Activated CD4-positive, alpha-beta T cell treated with anti-CD3 and anti-CD28 coated beads for 24 hours (primary cell): ENCODE data around the gene UGT1A9.

Source experiments
- DNase-seq, 2 donors: peaks; one replicate each; pipeline ENCODE4 v3.0.0-alpha.2; 2020; ENCODE audit warnings: low read depth in 2 of 2

The UGT1A9 gene

GRCh38 chr2:233796254-233796653 lies 124.6 kb downstream of the UGT1A9 start:
- no peak for DNase-seq

GRCh38 chr2:233798335-233799086 lies 126.8 kb downstream of the UGT1A9 start:
- DNase-seq: no peak

- DNase-seq: no peak
Measured at GRCh38 chr2:233799087-233799665, 127.5 kb downstream of the UGT1A9 start.

- DNase-seq: no peak
Measured at GRCh38 chr2:233799716-233800115, 128.0 kb downstream of the UGT1A9 start.

- DNase-seq: no peak
Measured at GRCh38 chr2:233800208-233800607, 128.5 kb downstream of the UGT1A9 start.

- DNase-seq: no peak
Measured at GRCh38 chr2:233801357-233802131, 129.8 kb downstream of the UGT1A9 start.

GRCh38 chr2:233802132-233802815 lies 130.6 kb downstream of the UGT1A9 start:
- no peak for DNase-seq

GRCh38 chr2:233803292-233803911 lies 131.7 kb downstream of the UGT1A9 start:
- DNase-seq: no peak

- no peak for DNase-seq
Measured at GRCh38 chr2:233803994-233804393, 132.3 kb downstream of the UGT1A9 start.

- no peak for DNase-seq
Measured at GRCh38 chr2:233807215-233807865, 135.6 kb downstream of the UGT1A9 start.

GRCh38 chr2:233807966-233808935 lies 136.6 kb downstream of the UGT1A9 start:
- DNase-seq: no peak

GRCh38 chr2:233810385-233810784 lies 138.7 kb downstream of the UGT1A9 start:
- DNase-seq: no peak

- no peak for DNase-seq
Measured at GRCh38 chr2:233811087-233811486, 139.4 kb downstream of the UGT1A9 start.

GRCh38 chr2:233811732-233812131 lies 140.0 kb downstream of the UGT1A9 start:
- no peak for DNase-seq

GRCh38 chr2:233813236-233814055 lies 141.7 kb downstream of the UGT1A9 start:
- no peak for DNase-seq

GRCh38 chr2:233814056-233814835 lies 142.5 kb downstream of the UGT1A9 start:
- DNase-seq: no peak

- DNase-seq: no peak
Measured at GRCh38 chr2:233815861-233816260, 144.2 kb downstream of the UGT1A9 start.

GRCh38 chr2:233816334-233816733 lies 144.6 kb downstream of the UGT1A9 start:
- DNase-seq: no peak
